GM06990 (cell line): ENCODE data around the gene DEGS2.

Experiments
- DNase-seq: peaks from one replicate; pipeline ENCODE4 v3.0.0-alpha.2; 2011; ENCODE audit not compliant: insufficient read length; ENCODE audit errors: extremely low read depth
- H3K27me3 ChIP-seq: replicated peaks from 2 replicates; pipeline ENCODE4 v1.6.0; 2011; ENCODE audit warnings: low read length; ENCODE audit not compliant: control insufficient read depth, insufficient read depth
- H3K36me3 ChIP-seq: 2 replicates; pipeline ENCODE4 v1.5.1; 2011; ENCODE audit warnings: low read length; ENCODE audit not compliant: control insufficient read depth, insufficient read depth
- H3K4me3 ChIP-seq: replicated peaks from 2 replicates; pipeline ENCODE4 v1.5.1; 2011; ENCODE audit warnings: low read depth, mild to moderate bottlenecking, control low read depth, low read length
- CTCF ChIP-seq: IDR thresholded peaks from 2 replicates; pipeline ENCODE4 v1.5.1; 2011; ENCODE audit warnings: low read length, control low read depth, mild to moderate bottlenecking, inconsistent platforms; ENCODE audit not compliant: insufficient read depth, poor library complexity, severe bottlenecking

DEGS2 gene

GRCh38 chr14:100116134-100116533 lies 43.3 kb downstream of the DEGS2 start:
- no peak for TF ChIP-seq CTCF
- Histone ChIP-seq H3K36me3 (peaks cover 32% of the 10 kb centered on the region), H3K4me3 (no peak overlapping the region), H3K27me3 (no peaks in the 10 kb centered on the region)
- no peak for DNase-seq

DNA sequence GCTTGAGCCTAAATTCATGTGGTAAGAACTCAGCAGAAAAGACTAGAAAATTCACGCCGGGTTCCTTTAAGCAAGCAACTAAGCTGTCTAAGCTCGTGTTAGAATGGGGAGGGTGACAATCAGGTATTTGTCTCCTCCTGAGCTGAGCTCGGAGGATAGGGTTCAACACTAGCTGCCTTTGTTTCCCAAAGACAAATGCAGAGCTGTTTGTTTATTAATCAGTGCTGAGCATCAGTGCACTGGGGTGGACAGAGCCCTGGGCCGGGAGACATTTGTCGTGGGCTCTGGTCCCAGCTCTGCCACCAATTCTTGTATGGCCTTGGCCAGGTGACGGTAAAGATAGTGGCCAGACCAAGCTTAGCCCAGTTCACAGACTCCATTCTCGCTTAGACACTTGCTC lies 43.7 kb downstream of the DEGS2 start:
- H3K4me3 ChIP-seq, result no peak overlapping the region
- no peak for TF ChIP-seq CTCF
- DNase-seq, result no peak
- H3K27me3 ChIP-seq, result no peaks in the 10 kb centered on the region
- peaks cover 30% of the 10 kb centered on the region for H3K36me3 ChIP-seq

DNA sequence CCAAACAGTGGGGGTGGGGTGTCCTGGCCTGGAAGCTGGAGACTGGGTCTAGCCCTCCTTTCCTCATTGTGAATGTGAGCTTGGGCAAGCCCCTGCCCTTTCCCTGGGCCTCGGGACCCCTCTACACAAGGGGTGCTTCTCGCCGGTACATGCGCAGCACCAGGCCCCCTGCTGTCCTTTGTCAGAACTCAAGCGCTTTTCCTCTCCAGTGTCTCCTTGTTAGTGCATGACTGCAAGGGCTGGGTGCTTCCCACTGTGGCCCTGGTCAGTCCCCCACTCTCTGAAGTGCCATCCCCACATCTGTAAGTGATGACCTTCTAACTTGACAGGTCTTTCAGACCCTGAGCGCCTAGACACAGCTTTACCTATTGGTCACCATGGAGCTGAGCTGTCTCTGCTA lies 44.2 kb downstream of the DEGS2 start:
- no peak for TF ChIP-seq CTCF
- H3K36me3 ChIP-seq, result peaks cover 33% of the 10 kb centered on the region
- H3K27me3 ChIP-seq, result no peaks in the 10 kb centered on the region
- no peak overlapping the region for H3K4me3 ChIP-seq
- DNase-seq, result no peak

- H3K4me3 ChIP-seq, result no peak overlapping the region
- peaks cover 36% of the 10 kb centered on the region for H3K36me3 ChIP-seq
- no peak for TF ChIP-seq CTCF
Observed at GRCh38 chr14:100114109-100114765, 45.2 kb downstream of the DEGS2 start.

DNA sequence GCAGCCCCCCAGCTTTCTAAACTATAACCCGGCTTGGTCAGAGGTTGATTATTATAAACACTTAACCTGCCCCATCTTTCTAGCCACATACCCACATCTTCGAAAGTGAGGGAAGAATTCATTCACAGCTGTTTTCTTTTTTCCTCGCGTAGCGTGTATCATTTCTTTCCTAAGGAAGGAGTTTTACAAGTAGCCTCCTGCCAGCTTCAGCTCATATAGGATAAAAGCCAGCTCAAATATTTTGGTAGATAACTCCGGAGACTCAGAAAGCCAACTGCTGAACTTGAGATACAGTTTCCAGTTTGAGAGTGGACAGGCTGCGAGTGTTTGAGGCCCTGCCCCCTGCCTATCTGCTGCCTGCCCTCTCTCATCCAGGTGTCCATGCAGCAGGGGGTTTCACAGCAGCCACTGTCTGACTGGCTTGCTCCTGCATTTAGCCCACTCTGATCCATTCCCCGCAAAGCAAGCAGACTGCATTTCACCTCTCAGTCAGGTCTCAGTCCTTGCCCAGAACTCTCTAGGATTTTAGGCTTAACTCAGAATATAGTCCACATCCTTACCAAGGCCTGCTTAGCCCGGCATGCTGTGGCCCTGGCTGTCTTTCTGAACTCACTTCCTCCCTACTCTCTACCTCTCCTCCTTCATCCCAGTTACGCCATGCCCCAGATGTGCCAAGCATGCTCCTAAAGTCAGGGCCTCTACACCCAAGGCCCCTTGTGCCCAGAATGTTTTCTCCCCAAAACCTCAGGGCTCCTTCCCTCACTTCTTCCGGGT lies 47.3 kb downstream of the DEGS2 start:
- no peak overlapping the region for H3K4me3 ChIP-seq
- DNase-seq, result no peak
- TF ChIP-seq CTCF, result no peak
- H3K27me3 ChIP-seq, result no peaks in the 10 kb centered on the region
- H3K36me3 ChIP-seq, result peaks cover 43% of the 10 kb centered on the region

More at GRCh38 chr14:100114109-100114765, 45.2 kb downstream of the DEGS2 start:
- no peaks in the 10 kb centered on the region for H3K27me3 ChIP-seq
- DNase-seq, result no peak
